ENCODE results near the gene CEP162.

- TF ChIP-seq CTCF (IDR thresholded peaks at IDR 0.05 in 2 of 3, conservative IDR thresholded peaks at IDR 0.05 in 1 of 3; ENCODE audit: control insufficient read depth in 2 of 3, extremely low read depth in 1 of 3, insufficient read depth in 1 of 3, low read depth in 3 of 3, low read length in 3 of 3) (no peak), MXI1 (IDR thresholded peaks at IDR 0.05; ENCODE audit: low read depth, low read length) (no peak), ZNF687 (IDR thresholded peaks at IDR 0.05) (no peak), RELB (IDR thresholded peaks at IDR 0.05; ENCODE audit: low read depth) (no peak), RAD21 (IDR thresholded peaks at IDR 0.05; ENCODE audit: insufficient read depth, low read depth, low read length) (no peak), CREB1 (IDR thresholded peaks at IDR 0.05; ENCODE audit: low read depth) (no peak), EP300 (IDR thresholded peaks at IDR 0.05; ENCODE audit: borderline replicate concordance in 1 of 2, control insufficient read depth in 1 of 2, low read depth in 2 of 2, low read length in 2 of 2) (no peak), CHD2 (IDR thresholded peaks at IDR 0.05; ENCODE audit: borderline replicate concordance, low read depth, low read length) (no peak), IRF3 (IDR thresholded peaks at IDR 0.05) (no peak), ATF3 (IDR thresholded peaks at IDR 0.05; ENCODE audit: borderline replicate concordance, extremely low read depth, low read depth, low read length) (no peak), POLR2A (IDR thresholded peaks at IDR 0.05; ENCODE audit: low read depth, low read length) (no peak)
Measured at GRCh38 chr6:84095156-84095555, 132.3 kb downstream of the CEP162 start.
